MCF 10A (cell line): ENCODE data around the gene STK32B. TPM values are rescaled to one million over a fixed set of nuclear protein-coding genes. Genes with fewer than 3 reads are reported as not detected.

Experiments used
- BruUV-seq: library from RNA; stranded (reverse); fragments of 400-500 nt; replicated peaks from 2 replicates; lab custom pipeline; 2021; lab: Mats Ljungman, UMichigan
- CTCF ChIA-PET: fragments of 300-600 bp; sonication (Branson Sonifier 250); formaldehyde crosslinking; extraction: SDS; loops from one replicate; lab custom pipeline; 2021; ENCODE audit warnings: antibody characterized with exemption, inconsistent platforms; lab: Yijun Ruan, JAX
- POLR2A ChIA-PET: fragments of 300-600, 350-650 bp; sonication (Branson Sonifier 250); formaldehyde crosslinking; extraction: SDS; loops from one replicate; lab custom pipeline; 2020; ENCODE audit warnings: antibody characterized with exemption, inconsistent platforms; lab: Yijun Ruan, JAX
- DNase-seq: peaks from one replicate; pipeline ENCODE4 v3.0.0-alpha.2; 2018; ENCODE audit not compliant: unreplicated experiment
- H3K27ac Mint-ChIP-seq: one replicate; pipeline ENCODE4 v1.8.0; 2022; ENCODE audit warnings: mild to moderate bottlenecking, low read depth, mixed read lengths; ENCODE audit not compliant: unreplicated experiment
- H3K27me3 Mint-ChIP-seq: one replicate; pipeline ENCODE4 v1.8.0; 2022; ENCODE audit warnings: mixed read lengths; ENCODE audit not compliant: insufficient read depth, unreplicated experiment
- H3K36me3 Mint-ChIP-seq: one replicate; pipeline ENCODE4 v1.8.0; 2022; ENCODE audit warnings: mild to moderate bottlenecking, moderate library complexity, mixed read lengths; ENCODE audit not compliant: insufficient read depth, unreplicated experiment
- H3K4me1 Mint-ChIP-seq: one replicate; pipeline ENCODE4 v1.8.0; 2022; ENCODE audit warnings: mixed read lengths; ENCODE audit not compliant: insufficient read depth, unreplicated experiment
- H3K4me3 Mint-ChIP-seq: one replicate; pipeline ENCODE4 v1.8.0; 2022; ENCODE audit warnings: mild to moderate bottlenecking, moderate library complexity, mixed read lengths; ENCODE audit not compliant: unreplicated experiment
- H3K9me3 Mint-ChIP-seq: one replicate; pipeline ENCODE4 v1.8.0; 2022; ENCODE audit warnings: mixed read lengths; ENCODE audit not compliant: unreplicated experiment
- CTCF ChIP-seq: fragments of 200-600 bp; IDR thresholded peaks from one replicate; pipeline ENCODE4 v1.8.0; 2022; ENCODE audit warnings: antibody characterized with exemption, mild to moderate bottlenecking; ENCODE audit not compliant: unreplicated experiment
- intact Hi-C: fragments of 100-400 bp; cut with micrococcal nuclease; formaldehyde crosslinking; loops from 2 replicates; pipeline ENCODE4 v1.14.1; 2022
- total RNA-seq: library from RNA; stranded (reverse); gene quantifications from 2 replicates; pipeline ENCODE4 v1.2.3, GENCODE V29; 2022

The STK32B gene
- total RNA-seq, 1 experiment from 2014 or later: not detected

GRCh38 chr4:5067908-5068307, 16.6 kb downstream of the STK32B start:
- no peak overlapping the region for H3K4me3 Mint-ChIP-seq
- POLR2A ChIA-PET: no interaction called here
- H3K27me3 Mint-ChIP-seq: peaks cover under 1% of the 10 kb centered on the region

GRCh38 chr4:5069901-5070300, 18.6 kb downstream of the STK32B start:
- CTCF ChIA-PET: no interaction called here
- no peak for TF ChIP-seq CTCF
- no peak overlapping the region for H3K4me3 Mint-ChIP-seq
- intact Hi-C loops: no loop called here
- no peaks in the 10 kb centered on the region for H3K9me3 Mint-ChIP-seq
- no peak overlapping the region for H3K27ac Mint-ChIP-seq
- no peak for DNase-seq
- H3K36me3 Mint-ChIP-seq: no peaks in the 10 kb centered on the region
- BruUV-seq: no TSS peak
- H3K27me3 Mint-ChIP-seq: no peaks in the 10 kb centered on the region
- H3K4me1 Mint-ChIP-seq: no peaks in the 10 kb centered on the region
- POLR2A ChIA-PET: no interaction called here

More at GRCh38 chr4:5067908-5068307, 16.6 kb downstream of the STK32B start:
- no peak for TF ChIP-seq CTCF
- H3K36me3 Mint-ChIP-seq: no peaks in the 10 kb centered on the region
- BruUV-seq: no TSS peak
- no peaks in the 10 kb centered on the region for H3K4me1 Mint-ChIP-seq
- DNase-seq: no peak
- H3K27ac Mint-ChIP-seq: no peak overlapping the region
- CTCF ChIA-PET: interaction anchor here (1.0 kb wide), 1 partner anchor 17 kb away, joined by 8 read pairs; the partner anchor contains the start of gene STK32B
- intact Hi-C loops: no loop called here
- H3K9me3 Mint-ChIP-seq: no peaks in the 10 kb centered on the region

DNA sequence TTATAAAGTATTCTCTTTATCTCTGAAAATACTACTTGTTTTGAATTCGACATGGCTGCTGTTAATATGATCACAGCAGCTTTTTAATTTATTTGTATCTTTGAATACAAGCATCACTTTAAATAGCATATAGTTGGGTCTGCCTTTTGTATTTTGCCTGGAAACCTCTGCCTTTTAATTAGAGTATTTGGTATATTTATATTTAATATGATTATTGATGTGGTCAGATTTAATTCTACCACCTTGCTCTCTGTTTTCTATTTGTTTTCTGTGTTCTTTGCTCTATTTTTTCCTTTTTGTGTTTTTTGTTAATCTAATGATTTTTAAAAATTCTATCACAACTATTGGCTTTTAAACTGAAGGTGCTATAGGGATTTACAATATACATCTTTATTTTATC, 21.7 kb downstream of the STK32B start:
- Mint-ChIP-seq H3K9me3 (no peaks in the 10 kb centered on the region), H3K4me1 (no peaks in the 10 kb centered on the region), H3K36me3 (no peaks in the 10 kb centered on the region), H3K27ac (no peak overlapping the region), H3K4me3 (no peak overlapping the region), H3K27me3 (no peaks in the 10 kb centered on the region)
- no peak for TF ChIP-seq CTCF
- DNase-seq: no peak
- no TSS peak for BruUV-seq
- CTCF ChIA-PET: no interaction called here
- intact Hi-C loops: no loop called here
- POLR2A ChIA-PET: no interaction called here

DNA sequence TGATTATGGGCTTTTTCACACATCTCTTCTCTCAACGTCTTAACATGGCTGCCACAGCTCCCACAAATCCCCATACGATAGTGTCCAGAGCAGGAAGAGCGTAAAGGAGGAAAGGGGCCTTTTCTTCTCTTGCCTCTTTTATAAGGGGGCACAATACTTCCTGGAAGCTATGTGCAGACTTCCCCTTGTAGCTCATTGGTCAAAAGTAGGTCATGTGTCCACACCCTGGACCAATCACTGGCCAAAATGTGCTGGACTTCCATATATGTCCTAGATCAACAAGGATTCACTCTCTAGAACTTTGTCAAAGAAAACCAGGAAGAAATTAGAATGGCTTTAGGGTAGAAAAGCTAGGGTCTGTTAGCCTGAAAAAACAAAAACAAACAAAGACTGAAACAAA, 26.7 kb downstream of the STK32B start:
- intact Hi-C loops: no loop called here
- Mint-ChIP-seq H3K4me3 (no peak overlapping the region), H3K4me1 (no peaks in the 10 kb centered on the region), H3K27me3 (peaks cover 10% of the 10 kb centered on the region), H3K36me3 (no peaks in the 10 kb centered on the region), H3K27ac (no peak overlapping the region), H3K9me3 (peaks cover 8% of the 10 kb centered on the region)
- CTCF ChIA-PET: no interaction called here
- no peak for DNase-seq
- TF ChIP-seq CTCF: no peak
- BruUV-seq: no TSS peak
- POLR2A ChIA-PET: no interaction called here
